ENCODE results near the gene OR12D3. TPM values are rescaled to one million over a fixed set of nuclear protein-coding genes. Genes with fewer than 3 reads are reported as not detected.

The OR12D3 gene, protein sequence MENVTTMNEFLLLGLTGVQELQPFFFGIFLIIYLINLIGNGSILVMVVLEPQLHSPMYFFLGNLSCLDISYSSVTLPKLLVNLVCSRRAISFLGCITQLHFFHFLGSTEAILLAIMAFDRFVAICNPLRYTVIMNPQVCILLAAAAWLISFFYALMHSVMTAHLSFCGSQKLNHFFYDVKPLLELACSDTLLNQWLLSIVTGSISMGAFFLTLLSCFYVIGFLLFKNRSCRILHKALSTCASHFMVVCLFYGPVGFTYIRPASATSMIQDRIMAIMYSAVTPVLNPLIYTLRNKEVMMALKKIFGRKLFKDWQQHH
- not detected for polyA plus RNA-seq (2013, experiment 1 of 2)
- not detected for polyA plus RNA-seq (2013, experiment 2 of 2)

DNA sequence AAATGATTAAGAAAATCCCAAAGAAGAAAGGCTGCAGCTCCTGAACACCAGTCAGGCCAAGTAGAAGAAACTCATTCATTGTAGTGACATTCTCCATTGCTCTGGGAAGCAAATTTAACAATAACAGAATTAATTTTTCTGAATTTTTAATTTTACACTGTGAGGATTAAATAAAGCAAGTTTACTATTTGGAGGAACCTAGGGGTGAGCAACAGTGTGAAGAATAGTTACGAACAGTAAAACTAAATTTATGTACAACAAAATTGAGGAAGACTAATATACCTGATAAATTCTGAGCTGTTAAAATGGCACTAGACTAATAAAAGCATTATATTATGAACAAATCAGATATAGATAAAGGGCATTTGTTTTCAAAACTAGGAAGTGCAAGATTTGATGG, at the start of gene OR12D3:
TSS of gene OR12D3 (minus strand) at position 101 of the 400 bp plus-strand sequence. CDS start at position 97, 4 bp downstream.
- no CpG with 5 or more reads among the region's 1 CpG for WGBS
- no peak within 1 kb of the TSS for H3K9ac ChIP-seq (ENCODE audit: low read depth, low read length)
- no peaks in the 10 kb centered on the region for H3K9me3 ChIP-seq (ENCODE audit: insufficient read depth, low read depth, low read length)
- no peaks in the 10 kb centered on the region for H3K36me3 ChIP-seq (ENCODE audit: insufficient read depth, low read length)
- H3K4me3 ChIP-seq (ENCODE audit: low read length), result no peak within 1 kb of the TSS
- no peaks in the 10 kb centered on the region for H3K4me1 ChIP-seq (ENCODE audit: insufficient read depth, low read length)
- no peaks in the 10 kb centered on the region for H3K27me3 ChIP-seq (ENCODE audit: insufficient read depth, low read length)
- no peak within 1 kb of the TSS for H3K27ac ChIP-seq (ENCODE audit: low read depth, low read length)

DNA sequence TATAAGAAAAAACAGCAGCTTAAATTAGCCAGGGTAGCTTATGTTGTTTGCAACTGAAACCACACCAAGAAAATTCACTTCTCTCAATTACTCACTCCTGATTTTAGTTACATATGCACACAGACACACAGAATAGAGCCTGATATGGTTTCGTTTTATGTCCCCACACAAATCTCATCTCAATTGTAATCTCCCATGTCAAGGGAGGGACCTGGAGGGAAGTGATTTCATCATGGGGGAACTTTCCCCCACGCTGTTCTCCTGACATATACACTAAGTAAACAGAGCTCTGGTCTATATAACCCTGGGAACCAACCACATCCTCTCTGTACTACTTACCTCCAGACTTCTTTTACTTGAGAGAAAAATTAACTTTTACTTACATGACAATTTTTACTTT, 49.5 kb upstream of the OR12D3 start:
- Histone ChIP-seq H3K27ac (ENCODE audit: low read depth, low read length) (no peak overlapping the region), H3K36me3 (ENCODE audit: insufficient read depth, low read length) (no peaks in the 10 kb centered on the region), H3K4me3 (ENCODE audit: low read length) (no peak overlapping the region), H3K9me3 (ENCODE audit: insufficient read depth, low read depth, low read length) (no peaks in the 10 kb centered on the region), H3K9ac (ENCODE audit: low read depth, low read length) (no peak overlapping the region), H3K27me3 (ENCODE audit: insufficient read depth, low read length) (no peaks in the 10 kb centered on the region), H3K4me1 (ENCODE audit: insufficient read depth, low read length) (peaks cover 7% of the 10 kb centered on the region)
- WGBS, result 72% methylated on average over 2 of the region's 2 CpGs

DNA sequence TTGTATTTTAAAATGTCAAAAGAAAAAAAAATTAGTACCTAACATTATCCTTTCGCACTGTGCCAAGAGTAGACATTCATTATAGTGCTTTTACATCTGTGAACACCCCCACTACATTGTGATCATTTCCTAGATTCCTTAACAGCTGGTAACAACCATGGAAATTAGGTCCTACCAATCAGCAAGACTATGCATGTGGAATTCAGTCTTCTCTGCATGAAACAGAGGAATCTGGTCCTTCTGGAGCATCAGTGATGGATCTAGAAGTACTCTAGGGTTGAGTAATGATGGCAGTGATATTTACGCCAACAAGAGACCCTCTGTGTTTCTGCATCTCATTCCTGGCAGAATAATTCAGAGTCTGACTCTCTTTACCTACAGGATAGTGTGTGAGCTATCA, 49.1 kb upstream of the OR12D3 start:
- Histone ChIP-seq H3K27ac (ENCODE audit: low read depth, low read length) (no peak overlapping the region), H3K27me3 (ENCODE audit: insufficient read depth, low read length) (no peaks in the 10 kb centered on the region), H3K9me3 (ENCODE audit: insufficient read depth, low read depth, low read length) (no peaks in the 10 kb centered on the region), H3K9ac (ENCODE audit: low read depth, low read length) (no peak overlapping the region), H3K36me3 (ENCODE audit: insufficient read depth, low read length) (no peaks in the 10 kb centered on the region), H3K4me1 (ENCODE audit: insufficient read depth, low read length) (peaks cover 7% of the 10 kb centered on the region), H3K4me3 (ENCODE audit: low read length) (no peak overlapping the region)
- WGBS, result 91% methylated on average over 2 of the region's 2 CpGs

DNA sequence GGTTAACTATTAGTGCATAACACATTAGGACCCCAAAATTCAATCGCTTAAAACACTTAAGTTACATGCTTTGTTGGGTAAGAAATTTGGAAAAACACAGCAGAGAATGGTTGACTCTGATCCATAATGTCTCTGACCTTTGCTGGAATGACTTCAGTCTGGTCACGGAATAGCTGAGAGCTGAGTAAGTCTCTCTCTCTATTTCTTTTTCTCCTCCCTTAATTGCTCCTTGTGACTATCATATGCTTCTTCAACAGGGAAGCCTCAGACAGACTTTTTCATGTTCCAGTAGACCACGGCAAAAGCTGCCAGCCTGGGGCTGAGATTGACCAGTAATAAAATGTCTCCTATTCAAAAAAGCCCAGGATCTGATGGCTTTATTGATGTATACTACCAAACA, 44.4 kb upstream of the OR12D3 start:
- H3K27me3 ChIP-seq (ENCODE audit: insufficient read depth, low read length), result no peaks in the 10 kb centered on the region
- no peak overlapping the region for H3K27ac ChIP-seq (ENCODE audit: low read depth, low read length)
- no peaks in the 10 kb centered on the region for H3K9me3 ChIP-seq (ENCODE audit: insufficient read depth, low read depth, low read length)
- no peak overlapping the region for H3K4me3 ChIP-seq (ENCODE audit: low read length)
- peaks cover 7% of the 10 kb centered on the region for H3K4me1 ChIP-seq (ENCODE audit: insufficient read depth, low read length)
- no peak overlapping the region for H3K9ac ChIP-seq (ENCODE audit: low read depth, low read length)
- H3K36me3 ChIP-seq (ENCODE audit: insufficient read depth, low read length), result no peaks in the 10 kb centered on the region
- 97% methylated on average over 3 of the region's 3 CpGs for WGBS

DNA sequence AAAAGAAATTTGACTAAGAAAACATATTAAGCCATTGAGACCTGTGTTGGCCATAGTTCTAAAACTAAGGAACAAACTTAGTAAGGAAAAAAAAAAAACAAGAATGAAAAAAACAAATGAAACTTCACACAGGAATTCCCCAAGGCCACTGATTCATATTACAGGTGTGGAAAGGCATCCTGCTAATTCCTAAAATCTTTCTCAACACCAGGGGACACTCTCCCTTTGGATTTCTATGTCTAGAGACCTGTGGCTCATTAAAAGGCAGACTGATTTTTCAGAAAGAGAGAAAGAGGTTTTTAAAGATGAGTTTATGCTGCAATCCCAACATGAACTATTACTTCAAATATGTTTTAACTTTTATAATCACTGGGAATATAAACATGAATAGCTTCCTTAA, 39.5 kb upstream of the OR12D3 start, which contains the start of gene OR12D1:
TSS of gene OR12D1 (plus strand) at position 341 of the 400 bp plus-strand sequence.
- Histone ChIP-seq H3K36me3 (ENCODE audit: insufficient read depth, low read length) (no peaks in the 10 kb centered on the region), H3K9ac (ENCODE audit: low read depth, low read length) (no peak within 1 kb of the TSS), H3K27ac (ENCODE audit: low read depth, low read length) (no peak within 1 kb of the TSS), H3K4me1 (ENCODE audit: insufficient read depth, low read length) (no peaks in the 10 kb centered on the region), H3K4me3 (ENCODE audit: low read length) (no peak within 1 kb of the TSS), H3K27me3 (ENCODE audit: insufficient read depth, low read length) (no peaks in the 10 kb centered on the region), H3K9me3 (ENCODE audit: insufficient read depth, low read depth, low read length) (no peaks in the 10 kb centered on the region)

DNA sequence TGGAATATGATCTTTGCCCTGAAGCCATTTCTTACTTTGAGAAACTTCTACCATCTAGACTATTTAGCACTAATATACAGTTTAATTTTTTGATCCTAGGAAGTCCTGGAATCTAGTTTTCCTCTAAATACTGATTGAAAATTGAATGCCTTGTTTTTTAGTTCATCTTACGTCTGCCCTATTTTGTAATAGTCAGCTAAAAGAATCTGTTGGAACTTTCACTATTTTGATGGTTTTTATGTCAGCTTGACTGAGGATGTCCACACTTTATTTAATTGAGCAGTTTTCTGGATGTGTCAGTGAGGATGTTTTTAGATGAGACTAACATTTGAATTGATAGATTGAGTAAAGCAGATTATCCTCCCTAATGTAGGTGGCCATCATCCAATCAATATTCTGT, 28.7 kb upstream of the OR12D3 start:
- no peaks in the 10 kb centered on the region for H3K9me3 ChIP-seq (ENCODE audit: insufficient read depth, low read depth, low read length)
- no peaks in the 10 kb centered on the region for H3K27me3 ChIP-seq (ENCODE audit: insufficient read depth, low read length)
- no peaks in the 10 kb centered on the region for H3K36me3 ChIP-seq (ENCODE audit: insufficient read depth, low read length)
- H3K27ac ChIP-seq (ENCODE audit: low read depth, low read length), result no peak overlapping the region
- no peak overlapping the region for H3K4me3 ChIP-seq (ENCODE audit: low read length)
- WGBS, result 97% methylated on average over 1 of the region's 1 CpG
- H3K9ac ChIP-seq (ENCODE audit: low read depth, low read length), result no peak overlapping the region
- H3K4me1 ChIP-seq (ENCODE audit: insufficient read depth, low read length), result no peaks in the 10 kb centered on the region

DNA sequence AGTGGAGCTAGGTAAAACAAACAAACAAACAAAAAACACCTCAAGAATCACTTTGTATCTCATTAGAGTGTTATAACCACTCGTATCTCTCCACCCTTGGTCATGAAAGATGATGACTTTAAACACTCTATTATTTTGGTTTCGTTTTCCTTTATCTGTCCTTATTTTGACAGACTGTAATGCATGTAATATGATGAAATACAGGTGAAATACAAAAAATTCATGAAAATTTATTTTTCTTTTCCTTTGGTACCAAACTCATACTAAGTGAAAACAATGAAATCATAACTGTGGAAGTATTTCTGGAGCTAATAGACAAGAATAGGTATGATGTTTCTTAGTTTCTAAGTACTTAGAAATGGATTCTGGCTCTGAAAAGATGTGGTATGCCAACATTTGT, 24.4 kb upstream of the OR12D3 start:
- Histone ChIP-seq H3K27me3 (ENCODE audit: insufficient read depth, low read length) (no peaks in the 10 kb centered on the region), H3K9me3 (ENCODE audit: insufficient read depth, low read depth, low read length) (no peaks in the 10 kb centered on the region), H3K27ac (ENCODE audit: low read depth, low read length) (no peak overlapping the region), H3K36me3 (ENCODE audit: insufficient read depth, low read length) (no peaks in the 10 kb centered on the region), H3K4me3 (ENCODE audit: low read length) (no peak overlapping the region), H3K4me1 (ENCODE audit: insufficient read depth, low read length) (peaks cover 4% of the 10 kb centered on the region; the same call in 1 of the 2 replicates), H3K9ac (ENCODE audit: low read depth, low read length) (no peak overlapping the region)
- whole genome bisulfite sequencing, result 80% methylated on average over 1 of the region's 2 CpGs

DNA sequence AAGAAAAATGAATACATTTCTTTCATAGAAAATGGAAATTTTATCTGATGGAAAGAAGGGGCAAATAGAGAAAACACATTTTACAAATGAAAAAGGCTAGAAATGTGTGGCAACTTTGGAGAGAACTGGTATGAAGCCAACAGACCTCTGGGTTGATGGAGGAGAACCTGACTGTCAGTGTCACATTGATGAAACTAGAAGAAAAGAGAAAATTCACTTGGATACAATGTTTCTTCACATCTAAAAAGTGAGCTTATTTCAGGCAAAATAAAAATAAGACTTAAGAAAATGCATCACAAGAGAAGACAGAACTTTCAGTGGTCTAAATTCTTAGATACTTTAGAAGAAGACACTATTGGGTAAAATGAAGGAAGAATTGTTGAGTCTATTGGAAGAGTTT, 20.2 kb upstream of the OR12D3 start, which contains the start of gene OR12D2:
TSS of gene OR12D2 (plus strand) at position 301 of the 400 bp plus-strand sequence. CDS start 1,069 bp downstream, outside the sequence.
- H3K4me3 ChIP-seq (ENCODE audit: low read length), result no peak within 1 kb of the TSS
- peaks cover 4% of the 10 kb centered on the region; the same call in 1 of the 2 replicates for H3K4me1 ChIP-seq (ENCODE audit: insufficient read depth, low read length)
- no peak within 1 kb of the TSS for H3K27ac ChIP-seq (ENCODE audit: low read depth, low read length)
- no peaks in the 10 kb centered on the region for H3K27me3 ChIP-seq (ENCODE audit: insufficient read depth, low read length)
- H3K36me3 ChIP-seq (ENCODE audit: insufficient read depth, low read length), result no peaks in the 10 kb centered on the region
- no peaks in the 10 kb centered on the region for H3K9me3 ChIP-seq (ENCODE audit: insufficient read depth, low read depth, low read length)
- H3K9ac ChIP-seq (ENCODE audit: low read depth, low read length), result no peak within 1 kb of the TSS

DNA sequence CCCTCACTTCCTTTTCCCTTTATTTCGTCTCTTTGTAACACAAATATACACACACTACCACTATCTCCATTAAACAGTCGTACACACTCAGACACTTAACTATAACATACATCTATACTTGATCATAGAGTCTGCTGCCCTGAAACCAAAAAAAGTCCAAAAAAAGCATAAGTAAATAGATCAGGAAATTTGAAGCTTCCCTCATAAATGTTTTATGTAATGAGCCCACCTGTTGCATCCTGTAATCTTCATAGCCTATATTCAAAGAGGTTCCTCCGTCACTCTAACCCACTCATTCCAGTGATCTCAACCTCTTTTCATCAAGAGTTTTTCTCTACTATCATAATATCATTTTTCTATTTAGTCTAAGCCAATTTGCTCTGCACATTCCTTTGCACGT, 13.4 kb upstream of the OR12D3 start:
- H3K27me3 ChIP-seq (ENCODE audit: insufficient read depth, low read length), result no peaks in the 10 kb centered on the region
- no peaks in the 10 kb centered on the region for H3K4me1 ChIP-seq (ENCODE audit: insufficient read depth, low read length)
- no peaks in the 10 kb centered on the region for H3K36me3 ChIP-seq (ENCODE audit: insufficient read depth, low read length)
- no peaks in the 10 kb centered on the region for H3K9me3 ChIP-seq (ENCODE audit: insufficient read depth, low read depth, low read length)
- H3K4me3 ChIP-seq (ENCODE audit: low read length), result no peak overlapping the region
- no peak overlapping the region for H3K27ac ChIP-seq (ENCODE audit: low read depth, low read length)
- H3K9ac ChIP-seq (ENCODE audit: low read depth, low read length), result no peak overlapping the region
- WGBS, result 77% methylated on average over 3 of the region's 4 CpGs

DNA sequence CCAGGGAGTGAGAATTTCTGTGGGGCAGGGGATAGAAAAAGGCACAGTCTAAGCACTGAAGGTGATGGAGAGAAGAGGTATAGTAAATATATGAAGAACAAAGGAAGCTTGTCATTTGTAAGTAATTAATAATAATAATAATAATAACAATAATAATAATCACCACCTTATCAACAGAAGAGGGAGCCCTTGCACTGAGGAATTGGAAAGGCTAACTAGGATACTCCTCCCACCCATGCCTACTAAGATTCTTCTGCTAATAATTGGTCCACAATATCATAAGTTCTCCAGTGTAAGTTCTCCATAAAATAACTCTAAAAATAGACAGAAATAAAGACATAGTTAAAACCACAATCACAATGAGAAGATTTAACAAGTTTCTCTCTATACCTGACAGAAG, 912 bp upstream of the OR12D3 start:
- no peak overlapping the region for H3K9ac ChIP-seq (ENCODE audit: low read depth, low read length)
- H3K27me3 ChIP-seq (ENCODE audit: insufficient read depth, low read length), result no peaks in the 10 kb centered on the region
- no peaks in the 10 kb centered on the region for H3K4me1 ChIP-seq (ENCODE audit: insufficient read depth, low read length)
- no peaks in the 10 kb centered on the region for H3K36me3 ChIP-seq (ENCODE audit: insufficient read depth, low read length)
- no peak overlapping the region for H3K4me3 ChIP-seq (ENCODE audit: low read length)
- no peak overlapping the region for H3K27ac ChIP-seq (ENCODE audit: low read depth, low read length)
- no peaks in the 10 kb centered on the region for H3K9me3 ChIP-seq (ENCODE audit: insufficient read depth, low read depth, low read length)

DNA sequence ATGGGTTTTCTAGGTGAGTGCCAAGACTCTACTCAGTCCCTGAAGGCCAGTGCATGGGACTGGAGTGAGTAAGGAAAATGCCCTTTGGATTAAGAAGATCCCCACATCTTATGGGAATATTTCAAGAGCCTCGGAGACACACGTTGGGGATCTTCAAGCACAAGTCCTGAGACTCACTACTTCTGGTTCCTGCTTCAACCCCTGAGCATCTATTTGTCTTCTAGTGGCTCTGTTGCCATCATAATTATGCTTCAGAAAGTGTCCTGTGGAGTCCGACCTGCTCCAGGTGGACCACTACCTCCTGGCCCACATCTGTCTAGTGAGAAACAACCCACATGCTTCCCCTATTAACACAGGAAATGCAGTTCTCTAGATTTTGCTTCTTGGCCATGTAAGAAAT, 6.3 kb downstream of the OR12D3 start, which contains the start of gene OR5V1:
TSS of gene OR5V1 (minus strand) at position 101 of the 400 bp plus-strand sequence. CDS start 12,670 bp downstream, outside the sequence.
- no peaks in the 10 kb centered on the region for H3K27me3 ChIP-seq (ENCODE audit: insufficient read depth, low read length)
- 92% methylated on average over 3 of the region's 3 CpGs for WGBS

More for the DNA sequence above, 6.3 kb downstream of the OR12D3 start, which contains the start of gene OR5V1:
- no peak within 1 kb of the TSS for H3K27ac ChIP-seq (ENCODE audit: low read depth, low read length)
- no peaks in the 10 kb centered on the region for H3K4me1 ChIP-seq (ENCODE audit: insufficient read depth, low read length)
- H3K36me3 ChIP-seq (ENCODE audit: insufficient read depth, low read length), result no peaks in the 10 kb centered on the region
- no peak within 1 kb of the TSS for H3K4me3 ChIP-seq (ENCODE audit: low read length)
- no peak within 1 kb of the TSS for H3K9ac ChIP-seq (ENCODE audit: low read depth, low read length)
- H3K9me3 ChIP-seq (ENCODE audit: insufficient read depth, low read depth, low read length), result no peaks in the 10 kb centered on the region

Measured in HUES64 (cell line).